PC-3 (cell line): ENCODE measurements around the gene SLC44A1. TPM values are rescaled to one million over a fixed set of nuclear protein-coding genes. Genes with fewer than 3 reads are reported as not detected.

Experiments
- ATAC-seq: fragments of 200-7000 bp; cut with Tn5 transposase; 2 replicates; pipeline ENCODE4 v1.9.1; 2020; ENCODE audit warnings: mild to moderate bottlenecking, moderate library complexity
- Bru-seq: library from RNA; stranded (reverse); fragments of 400-500 nt; gene quantifications from one replicate; lab custom pipeline; 2021; lab: Mats Ljungman, UMichigan
- BruChase-seq, 2 experiments: library from RNA; stranded (reverse); fragments of 400-500 nt; gene quantifications; one replicate each; lab custom pipeline; 2021; lab: Mats Ljungman, UMichigan
- BruUV-seq: library from RNA; stranded (reverse); fragments of 400-500 nt; replicated peaks from 2 replicates; lab custom pipeline; 2021; lab: Mats Ljungman, UMichigan
- CTCF ChIA-PET: fragments of 300-600 bp; sonication (Branson Sonifier 250); formaldehyde crosslinking; loops from one replicate; lab custom pipeline; 2022; ENCODE audit warnings: antibody characterized with exemption; lab: Charles Lee
- POLR2A ChIA-PET: fragments of 300-600 bp; sonication (Branson Sonifier 250); formaldehyde crosslinking; loops from one replicate; lab custom pipeline; 2022; ENCODE audit warnings: antibody characterized with exemption; ENCODE audit not compliant: unreplicated experiment; lab: Charles Lee
- DNase-seq: peaks from one replicate; pipeline ENCODE4 v3.0.0-alpha.2; 2015
- H2AFZ ChIP-seq: fragments of 300-600 bp; sonication (generic); 2 replicates; pipeline ENCODE4 v1.6.0; 2016; ENCODE audit warnings: antibody characterized with exemption, low read length
- H3F3A ChIP-seq: fragments of 300-600 bp; sonication (generic); one replicate; pipeline ENCODE4 v1.6.0; 2017; ENCODE audit warnings: antibody characterized with exemption, low read length, control low read depth, mild to moderate bottlenecking; ENCODE audit not compliant: unreplicated experiment
- H3K27ac ChIP-seq: fragments of 300-600 bp; sonication (generic); 2 replicates; pipeline ENCODE4 v1.5.1; 2016; ENCODE audit warnings: mild to moderate bottlenecking, low read length
- H3K27me3 ChIP-seq: fragments of 300-600 bp; sonication (generic); 2 replicates; pipeline ENCODE4 v1.6.1; 2016; ENCODE audit warnings: low read length, mixed read lengths
- H3K36me3 ChIP-seq: fragments of 300-600 bp; sonication (generic); 2 replicates; pipeline ENCODE4 v1.6.1; 2016; ENCODE audit warnings: low read depth, mixed run types, low read length, mixed read lengths
- H3K4me1 ChIP-seq: fragments of 300-600 bp; sonication (generic); 2 replicates; pipeline ENCODE4 v1.5.1; 2016; ENCODE audit warnings: low read length; ENCODE audit not compliant: insufficient read depth
- H3K4me2 ChIP-seq: fragments of 300-600 bp; sonication (generic); 2 replicates; pipeline ENCODE4 v1.6.0; 2016; ENCODE audit warnings: low read length
- H3K4me3 ChIP-seq: fragments of 300-600 bp; sonication (generic); 2 replicates; pipeline ENCODE4 v1.5.1; 2016; ENCODE audit warnings: mild to moderate bottlenecking, low read length, mixed read lengths
- H3K79me2 ChIP-seq: fragments of 300-600 bp; sonication (generic); 2 replicates; pipeline ENCODE4 v1.6.1; 2017; ENCODE audit warnings: low read length, mixed read lengths
- H3K9ac ChIP-seq: fragments of 300-600 bp; sonication (generic); 2 replicates; pipeline ENCODE4 v1.6.0; 2016; ENCODE audit warnings: mild to moderate bottlenecking, low read length
- H3K9me2 ChIP-seq: fragments of 300-600 bp; sonication (generic); replicated peaks from 2 replicates; pipeline ENCODE4 v1.6.1; 2016; ENCODE audit warnings: mixed run types, low read length, mixed read lengths
- H3K9me3 ChIP-seq: fragments of 300-600 bp; sonication (generic); 2 replicates; pipeline ENCODE4 v1.6.1; 2016; ENCODE audit warnings: low read length, mixed read lengths
- H4K20me1 ChIP-seq: fragments of 300-600 bp; sonication (generic); 2 replicates; pipeline ENCODE4 v1.6.1; 2016; ENCODE audit warnings: low read length, mixed read lengths
- EZH2 ChIP-seq: fragments of 300-600 bp; sonication (generic); IDR thresholded peaks from one replicate; pipeline ENCODE4 v1.6.1; 2017; ENCODE audit warnings: antibody characterized with exemption, mild to moderate bottlenecking, low read length; ENCODE audit not compliant: unreplicated experiment
- EZH2phosphoT487 ChIP-seq: fragments of 300-600 bp; sonication (generic); IDR thresholded peaks from 2 replicates; pipeline ENCODE4 v1.6.1; 2018; ENCODE audit warnings: mild to moderate bottlenecking, antibody characterized with exemption, low read length, borderline replicate concordance
- intact Hi-C: fragments of 100-400 bp; cut with micrococcal nuclease; formaldehyde crosslinking; loops from 2 replicates; pipeline ENCODE4 v1.9.0; 2023
- long read RNA-seq: library from polyadenylated mRNA; unstranded; transcript quantifications from one replicate; pipeline ENCODE4 v2.0.0, GENCODE V29; 2021; ENCODE audit not compliant: unreplicated experiment
- total RNA-seq: library from RNA; depleted of rRNA; stranded (reverse); fragments of >200 nt; gene quantifications from 2 replicates; pipeline ENCODE4 v1.2.3, GENCODE V29; 2014; rRNA removed
- TF ChIP-seq, protein P1 (sequence below): fragments of 300-600 bp; sonication (generic); conservative IDR thresholded peaks from 2 replicates; pipeline ENCODE4 v1.5.1; 2017; ENCODE audit warnings: antibody characterized with exemption, low read depth, mild to moderate bottlenecking, low read length

SLC44A1 gene
- total RNA-seq (15.3 and 16.1 TPM in 2 replicates), Bru-seq, nascent RNA (percentile 58 among the genes with signal in this experiment), BruChase-seq, experiment 1, labeled RNA remaining after a 6-hour chase (percentile 50 among the genes with signal in this experiment), BruChase-seq, experiment 2, labeled RNA remaining after a 2-hour chase (percentile 55 among the genes with signal in this experiment)
- long read RNA-seq, full-length matches to known transcripts, result 53 of 75 reads
- long read RNA-seq, partial matches to known transcripts, result 8 of 75 reads
- long read RNA-seq, other reads (novel, unspliced or antisense), result 14 of 75 reads

DNA sequence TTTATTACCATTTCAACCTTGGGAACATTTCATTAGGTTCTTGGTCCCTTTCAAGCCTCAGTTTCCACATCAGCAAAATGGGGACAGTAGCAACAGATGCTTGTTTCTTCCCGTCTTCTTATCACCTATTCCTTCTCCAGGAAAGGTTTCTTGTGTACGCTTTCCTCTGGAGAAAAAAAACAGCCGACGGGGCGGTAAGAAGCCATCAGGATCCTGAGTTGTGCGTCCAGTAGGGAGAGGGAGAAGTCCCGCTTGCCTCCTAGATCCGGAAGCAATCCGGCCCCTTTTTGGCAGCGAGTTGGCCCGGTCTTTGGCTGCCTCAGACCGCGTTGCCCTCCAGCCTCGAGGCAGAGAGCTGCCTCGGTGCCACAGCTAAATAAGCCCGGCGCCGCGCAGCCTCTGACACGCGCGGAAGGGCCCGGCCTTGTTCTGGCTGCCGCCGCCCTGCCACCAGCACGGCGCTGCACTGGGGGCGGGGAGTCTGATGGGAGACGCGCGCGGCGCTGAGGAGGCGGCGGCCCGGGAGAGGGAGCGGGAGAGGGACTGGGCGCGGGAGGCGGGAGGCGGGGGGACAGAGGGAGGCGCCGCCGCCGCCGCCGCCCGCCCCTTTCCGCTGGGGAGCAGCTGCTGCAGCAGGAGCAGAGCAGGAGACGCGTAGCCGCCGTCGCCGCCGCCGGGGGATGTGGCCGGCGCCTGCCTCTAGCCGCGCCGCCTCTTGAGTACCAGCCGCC, at the start of gene SLC44A1:
SLC44A1 (plus strand) TSS at position 649 of the 731 bp plus-strand sequence. CDS start 218 bp downstream, outside the sequence.
- H3K4me2 ChIP-seq, result peak within 1 kb of the TSS; percentile 97
- H3K27ac ChIP-seq, result peak within 1 kb of the TSS; percentile 48
- TF ChIP-seq EZH2phosphoT487 (no peak), EZH2 (no peak)
- TF ChIP-seq, protein P1, sequence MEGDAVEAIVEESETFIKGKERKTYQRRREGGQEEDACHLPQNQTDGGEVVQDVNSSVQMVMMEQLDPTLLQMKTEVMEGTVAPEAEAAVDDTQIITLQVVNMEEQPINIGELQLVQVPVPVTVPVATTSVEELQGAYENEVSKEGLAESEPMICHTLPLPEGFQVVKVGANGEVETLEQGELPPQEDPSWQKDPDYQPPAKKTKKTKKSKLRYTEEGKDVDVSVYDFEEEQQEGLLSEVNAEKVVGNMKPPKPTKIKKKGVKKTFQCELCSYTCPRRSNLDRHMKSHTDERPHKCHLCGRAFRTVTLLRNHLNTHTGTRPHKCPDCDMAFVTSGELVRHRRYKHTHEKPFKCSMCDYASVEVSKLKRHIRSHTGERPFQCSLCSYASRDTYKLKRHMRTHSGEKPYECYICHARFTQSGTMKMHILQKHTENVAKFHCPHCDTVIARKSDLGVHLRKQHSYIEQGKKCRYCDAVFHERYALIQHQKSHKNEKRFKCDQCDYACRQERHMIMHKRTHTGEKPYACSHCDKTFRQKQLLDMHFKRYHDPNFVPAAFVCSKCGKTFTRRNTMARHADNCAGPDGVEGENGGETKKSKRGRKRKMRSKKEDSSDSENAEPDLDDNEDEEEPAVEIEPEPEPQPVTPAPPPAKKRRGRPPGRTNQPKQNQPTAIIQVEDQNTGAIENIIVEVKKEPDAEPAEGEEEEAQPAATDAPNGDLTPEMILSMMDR, result no peak
- no peaks in the 10 kb centered on the region for H3F3A ChIP-seq
- H3K27me3 ChIP-seq, result no peaks in the 10 kb centered on the region
- TSS peak; percentile 96 for BruUV-seq
- no peaks in the 10 kb centered on the region for H3K9me2 ChIP-seq
- peaks cover 39% of the 10 kb centered on the region for H3K79me2 ChIP-seq
- intact Hi-C loops, result loop anchor here (2.0 kb wide), 1 partner anchor 53 kb away; no protein-coding TSS in a partner anchor
- ChIA-PET POLR2A (interaction anchor here (0.6 kb wide), 2 partner anchors 54 to 170 kb away, joined by 3 to 5 read pairs; no protein-coding TSS in a partner anchor), CTCF (interaction anchor here (0.5 kb wide), 1 partner anchor 77 kb away, joined by 5 read pairs; no protein-coding TSS in a partner anchor)
- H4K20me1 ChIP-seq, result no peaks in the 10 kb centered on the region
- ATAC-seq, result peak; percentile 92
- H3K9ac ChIP-seq, result peak within 1 kb of the TSS; percentile 72
- DNase-seq, result peak; percentile 90
- peak within 1 kb of the TSS; percentile 98 for H2AFZ ChIP-seq
- H3K4me3 ChIP-seq, result peak within 1 kb of the TSS; percentile 87
- peaks cover 11% of the 10 kb centered on the region for H3K4me1 ChIP-seq
- H3K9me3 ChIP-seq, result no peaks in the 10 kb centered on the region
- H3K36me3 ChIP-seq, result no peaks in the 10 kb centered on the region

DNA sequence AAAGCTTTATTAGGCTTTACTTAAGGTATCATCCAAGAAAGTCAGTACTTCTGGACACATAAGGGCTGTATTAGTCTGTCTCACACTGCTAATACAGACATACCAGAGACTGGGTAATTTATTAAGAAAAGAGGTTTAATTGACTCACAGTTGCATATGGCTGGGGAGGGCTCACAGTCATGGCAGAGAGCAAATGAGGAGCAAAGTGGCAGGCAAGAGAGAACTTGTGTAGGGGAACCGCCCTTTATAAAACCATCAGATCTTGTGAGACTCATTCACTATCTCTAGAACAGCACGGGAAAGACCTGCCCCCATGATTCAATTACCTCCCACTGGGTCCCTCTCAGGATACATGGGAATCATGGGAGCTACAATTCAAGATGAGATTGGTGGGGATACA, 49.2 kb upstream of the SLC44A1 start:
- intact Hi-C loops, result no loop called here
- Histone ChIP-seq H3K9me2 (no peaks in the 10 kb centered on the region), H3K27ac (no peak overlapping the region), H3K4me2 (no peak overlapping the region), H3K27me3 (no peaks in the 10 kb centered on the region), H3K4me1 (peaks cover 15% of the 10 kb centered on the region), H3K9ac (no peak overlapping the region), H3K4me3 (no peak overlapping the region), H3K36me3 (no peaks in the 10 kb centered on the region), H3K79me2 (no peaks in the 10 kb centered on the region), H3F3A (no peaks in the 10 kb centered on the region), H4K20me1 (no peaks in the 10 kb centered on the region), H2AFZ (no peak overlapping the region), H3K9me3 (no peaks in the 10 kb centered on the region)
- ChIA-PET POLR2A (no interaction called here), CTCF (no interaction called here)
- no peak for TF ChIP-seq EZH2phosphoT487
- TF ChIP-seq, protein P1, result no peak
- TF ChIP-seq EZH2, result no peak
- DNase-seq, result no peak
- no peak for ATAC-seq
- no TSS peak for BruUV-seq
